Measurements from ENCODE around the gene ZNF343.
"Not testable (repeated sequence)": the region's sequence is repeated elsewhere in the genome, so short reads cannot be mapped to it uniquely, and the experiment has no call there.

Gene ZNF343

DNA sequence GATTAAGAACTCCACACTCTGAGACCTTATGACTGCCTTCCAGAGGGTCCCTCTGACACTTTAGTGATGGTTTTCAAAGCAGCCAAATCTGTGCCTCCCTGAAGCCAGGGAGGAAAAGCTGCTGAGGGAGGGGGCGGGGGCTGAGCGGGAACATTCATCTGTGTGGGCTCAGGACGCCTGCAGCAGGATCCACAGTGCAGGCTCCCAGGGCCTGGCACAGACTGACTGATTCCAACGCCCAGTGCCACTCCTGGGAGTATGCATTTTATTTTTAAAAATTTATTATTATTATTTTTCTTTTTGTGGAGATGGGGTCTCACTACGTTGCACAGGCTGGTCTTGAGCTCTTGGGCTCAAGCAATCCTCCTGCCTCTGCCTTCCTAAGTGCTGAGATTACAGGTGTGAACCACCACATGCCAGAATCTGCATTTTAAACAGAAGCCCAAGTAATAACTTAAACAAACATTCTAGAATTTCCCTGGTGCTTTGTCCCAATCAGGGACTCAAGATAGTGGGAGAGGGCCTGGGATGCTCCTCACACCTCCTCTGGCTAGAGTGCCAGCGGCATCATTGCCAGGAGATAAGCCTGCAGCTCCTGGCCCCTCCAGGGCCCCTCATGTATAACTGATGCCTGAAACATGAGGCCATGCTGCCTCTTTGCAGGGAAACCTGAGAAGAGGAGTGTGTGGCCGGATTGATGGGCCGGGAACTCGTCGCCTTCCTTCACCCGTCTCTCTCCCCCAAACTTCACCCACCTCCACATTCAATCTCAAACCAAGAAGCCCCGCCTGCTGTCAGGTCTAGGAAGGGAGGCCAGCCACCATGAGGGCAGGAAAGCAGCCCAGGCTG lies 27.2 kb upstream of the ZNF343 start:
- Histone ChIP-seq H3K27me3 (ENCODE audit: low read depth, low read length) (peaks cover 7% of the 10 kb centered on the region), H3K4me1 (ENCODE audit: control insufficient read depth in 1 of 2, insufficient read depth in 2 of 2, low read length in 2 of 2) (no peaks in the 10 kb centered on the region), H3K4me3 (ENCODE audit: low read depth in 1 of 2, low read length in 2 of 2) (no peak overlapping the region), H3K27ac (ENCODE audit: low read length) (no peak overlapping the region), H3K9me3 (ENCODE audit: control insufficient read depth in 1 of 2, low read length in 2 of 2) (no peaks in the 10 kb centered on the region), H3K36me3 (ENCODE audit: control insufficient read depth in 1 of 2, insufficient read depth in 2 of 2, low read length in 2 of 2) (no peaks in the 10 kb centered on the region)

DNA sequence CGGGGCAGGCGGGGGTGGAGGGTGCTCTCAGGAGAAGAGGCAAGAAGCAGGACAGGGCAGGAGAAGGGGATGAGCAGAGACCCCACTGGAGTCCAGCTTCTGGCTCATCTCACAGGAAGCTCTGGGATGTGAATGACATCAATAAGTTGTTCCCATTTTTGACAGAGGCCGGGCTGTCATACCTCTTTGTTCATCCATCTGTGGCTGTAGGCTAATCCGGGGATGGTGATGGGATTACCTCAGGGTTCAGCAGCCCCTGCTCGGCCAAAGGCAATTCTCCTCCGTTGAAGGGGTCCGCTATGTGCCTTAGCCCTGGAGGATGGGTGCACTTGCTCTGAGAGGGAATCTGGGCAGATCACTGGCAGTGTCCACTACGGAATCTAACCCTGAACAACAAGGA lies 24.4 kb upstream of the ZNF343 start:
- no peak overlapping the region for H3K4me3 ChIP-seq (ENCODE audit: low read depth in 1 of 2, low read length in 2 of 2)
- H3K27me3 ChIP-seq (ENCODE audit: low read depth, low read length): peaks cover 7% of the 10 kb centered on the region
- no peaks in the 10 kb centered on the region for H3K9me3 ChIP-seq (ENCODE audit: control insufficient read depth in 1 of 2, low read length in 2 of 2)
- no peak overlapping the region for H3K27ac ChIP-seq (ENCODE audit: low read length)
- H3K36me3 ChIP-seq (ENCODE audit: control insufficient read depth in 1 of 2, insufficient read depth in 2 of 2, low read length in 2 of 2): no peaks in the 10 kb centered on the region
- no peaks in the 10 kb centered on the region for H3K4me1 ChIP-seq (ENCODE audit: control insufficient read depth in 1 of 2, insufficient read depth in 2 of 2, low read length in 2 of 2)

DNA sequence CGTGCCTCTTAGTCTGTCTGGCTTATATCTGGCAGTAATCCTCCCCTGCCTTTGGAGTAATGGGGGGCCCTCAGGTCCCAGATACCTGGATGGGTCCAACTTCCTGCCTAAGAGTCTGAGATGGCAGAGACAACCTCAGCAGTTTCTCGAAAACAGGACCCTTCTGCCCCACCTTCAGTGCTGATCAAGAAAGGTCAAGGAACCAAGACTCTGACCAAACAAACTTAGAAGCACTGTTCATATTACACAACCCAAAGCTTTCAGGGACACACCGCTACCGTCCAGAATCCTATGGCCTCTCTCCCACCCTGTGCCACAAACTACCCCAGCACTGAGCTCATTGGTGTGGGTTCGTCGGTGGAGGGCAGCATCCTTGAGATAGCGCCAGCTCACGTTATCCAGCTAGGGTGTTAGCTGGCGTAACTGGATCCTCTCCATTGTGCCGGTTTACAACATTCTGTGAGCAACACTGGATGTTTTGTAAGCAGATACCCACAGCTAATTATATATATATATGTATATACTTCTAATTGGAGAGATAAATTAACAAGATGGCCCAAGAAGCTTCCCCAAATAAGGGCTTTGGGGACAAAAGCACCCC lies 20.1 kb upstream of the ZNF343 start:
- H3K36me3 ChIP-seq (ENCODE audit: control insufficient read depth in 1 of 2, insufficient read depth in 2 of 2, low read length in 2 of 2): no peaks in the 10 kb centered on the region

DNA sequence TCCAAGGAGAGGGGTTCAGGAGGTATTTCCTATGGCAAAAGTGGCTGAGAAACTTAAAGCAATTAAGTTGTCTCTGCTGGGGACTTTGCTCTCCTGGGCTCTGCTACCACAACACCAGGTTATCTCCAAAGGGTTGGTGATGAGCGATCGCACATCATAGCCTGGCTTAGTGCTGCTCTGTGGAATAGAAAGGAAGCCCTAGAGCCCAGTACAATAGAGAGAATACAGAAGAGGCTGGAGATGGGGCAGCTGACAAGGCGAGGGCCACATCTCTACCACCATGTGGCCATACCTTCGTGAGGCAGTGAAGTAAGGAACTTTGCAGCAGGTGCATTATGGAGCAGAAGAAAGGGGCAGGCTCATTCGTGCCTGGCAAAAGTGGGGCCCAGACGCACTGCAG lies 19.0 kb upstream of the ZNF343 start:
- Histone ChIP-seq H3K4me1 (ENCODE audit: control insufficient read depth in 1 of 2, insufficient read depth in 2 of 2, low read length in 2 of 2) (peaks cover 0 to 6% of the 10 kb centered on the region in 2 donors), H3K4me3 (ENCODE audit: low read depth in 1 of 2, low read length in 2 of 2) (no peak overlapping the region), H3K27ac (ENCODE audit: low read length) (no peak overlapping the region), H3K9me3 (ENCODE audit: control insufficient read depth in 1 of 2, low read length in 2 of 2) (no peaks in the 10 kb centered on the region), H3K27me3 (ENCODE audit: low read depth, low read length) (no peaks in the 10 kb centered on the region), H3K36me3 (ENCODE audit: control insufficient read depth in 1 of 2, insufficient read depth in 2 of 2, low read length in 2 of 2) (no peaks in the 10 kb centered on the region)

More for the DNA sequence above, 20.1 kb upstream of the ZNF343 start:
- H3K27ac ChIP-seq (ENCODE audit: low read length): no peak overlapping the region
- no peaks in the 10 kb centered on the region for H3K9me3 ChIP-seq (ENCODE audit: control insufficient read depth in 1 of 2, low read length in 2 of 2)
- H3K27me3 ChIP-seq (ENCODE audit: low read depth, low read length): no peaks in the 10 kb centered on the region
- no peak overlapping the region for H3K4me3 ChIP-seq (ENCODE audit: low read depth in 1 of 2, low read length in 2 of 2)
- peaks cover 0 to 6% of the 10 kb centered on the region in 2 donors for H3K4me1 ChIP-seq (ENCODE audit: control insufficient read depth in 1 of 2, insufficient read depth in 2 of 2, low read length in 2 of 2)

DNA sequence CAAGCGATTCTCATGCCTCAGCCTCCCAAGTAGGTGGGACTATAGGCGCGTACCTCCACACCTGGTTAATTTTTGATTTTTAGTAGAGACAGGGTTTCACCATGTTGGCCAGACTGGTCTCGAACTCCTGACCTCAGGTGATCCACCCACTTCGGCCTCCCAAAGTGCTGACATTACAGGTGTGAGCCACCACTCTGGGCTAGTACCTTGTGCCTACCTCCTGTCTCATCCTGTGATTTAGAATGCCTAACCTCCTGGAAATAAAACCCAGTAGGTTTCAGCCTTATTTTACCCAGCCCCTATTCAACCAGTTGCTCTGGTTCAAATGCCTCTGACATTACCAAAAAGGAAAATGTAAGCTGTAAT lies 17.5 kb upstream of the ZNF343 start:
- H3K36me3 ChIP-seq (ENCODE audit: control insufficient read depth in 1 of 2, insufficient read depth in 2 of 2, low read length in 2 of 2); H3K9me3 ChIP-seq (ENCODE audit: control insufficient read depth in 1 of 2, low read length in 2 of 2); H3K27ac ChIP-seq (ENCODE audit: low read length); H3K4me3 ChIP-seq (ENCODE audit: low read depth in 1 of 2, low read length in 2 of 2); H3K4me1 ChIP-seq (ENCODE audit: control insufficient read depth in 1 of 2, insufficient read depth in 2 of 2, low read length in 2 of 2); H3K27me3 ChIP-seq (ENCODE audit: low read depth, low read length): not testable (repeated sequence)

DNA sequence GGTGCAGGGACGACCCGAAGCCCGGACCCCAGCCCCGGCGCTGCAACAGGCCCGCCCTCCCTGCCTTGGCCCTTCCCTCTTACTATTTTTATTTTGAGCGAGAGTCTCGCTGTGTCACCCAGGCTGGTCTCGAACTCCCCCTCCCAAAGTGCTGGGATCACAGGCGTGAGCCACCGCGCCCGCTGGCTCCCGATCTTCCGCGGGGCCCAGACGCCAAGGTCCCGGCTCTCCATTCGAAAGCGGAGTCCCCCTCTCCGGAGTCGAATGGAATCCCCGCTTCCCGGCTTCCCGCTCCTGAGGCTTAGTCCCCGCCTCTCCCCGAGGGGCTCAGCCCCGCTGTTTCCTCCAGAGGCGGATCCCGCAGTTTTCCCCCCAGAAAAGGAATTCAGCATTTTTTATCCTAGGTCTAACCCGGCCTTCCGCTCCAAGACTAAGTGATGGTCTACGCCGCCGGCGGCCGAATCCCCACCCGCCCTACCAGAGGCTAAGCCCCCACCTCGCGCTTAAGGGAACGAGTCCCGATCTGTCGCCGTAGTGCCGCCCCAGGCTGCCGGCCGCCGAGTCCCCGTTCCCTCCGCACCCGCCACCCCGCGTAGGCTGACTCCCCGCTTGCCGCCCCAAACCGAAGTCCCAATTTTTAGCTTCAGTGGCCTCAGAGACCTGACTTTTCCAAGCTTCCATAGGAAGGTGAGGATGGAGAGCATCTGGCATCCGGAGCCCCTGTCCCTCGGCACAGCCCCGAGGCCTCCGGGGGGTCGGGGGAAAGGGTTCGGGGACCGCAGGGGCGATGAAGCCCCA lies 16.2 kb upstream of the ZNF343 start:
- H3K36me3 ChIP-seq (ENCODE audit: control insufficient read depth in 1 of 2, insufficient read depth in 2 of 2, low read length in 2 of 2): no peaks in the 10 kb centered on the region
- no peaks in the 10 kb centered on the region for H3K27me3 ChIP-seq (ENCODE audit: low read depth, low read length)
- H3K4me1 ChIP-seq (ENCODE audit: control insufficient read depth in 1 of 2, insufficient read depth in 2 of 2, low read length in 2 of 2): peaks cover 0 to 6% of the 10 kb centered on the region in 2 donors
- no peaks in the 10 kb centered on the region for H3K9me3 ChIP-seq (ENCODE audit: control insufficient read depth in 1 of 2, low read length in 2 of 2)
- peak overlapping the region; percentile 92 for H3K27ac ChIP-seq (ENCODE audit: low read length)
- peak overlapping the region; percentile 72 to 79 for H3K4me3 ChIP-seq (ENCODE audit: low read depth in 1 of 2, low read length in 2 of 2)

DNA sequence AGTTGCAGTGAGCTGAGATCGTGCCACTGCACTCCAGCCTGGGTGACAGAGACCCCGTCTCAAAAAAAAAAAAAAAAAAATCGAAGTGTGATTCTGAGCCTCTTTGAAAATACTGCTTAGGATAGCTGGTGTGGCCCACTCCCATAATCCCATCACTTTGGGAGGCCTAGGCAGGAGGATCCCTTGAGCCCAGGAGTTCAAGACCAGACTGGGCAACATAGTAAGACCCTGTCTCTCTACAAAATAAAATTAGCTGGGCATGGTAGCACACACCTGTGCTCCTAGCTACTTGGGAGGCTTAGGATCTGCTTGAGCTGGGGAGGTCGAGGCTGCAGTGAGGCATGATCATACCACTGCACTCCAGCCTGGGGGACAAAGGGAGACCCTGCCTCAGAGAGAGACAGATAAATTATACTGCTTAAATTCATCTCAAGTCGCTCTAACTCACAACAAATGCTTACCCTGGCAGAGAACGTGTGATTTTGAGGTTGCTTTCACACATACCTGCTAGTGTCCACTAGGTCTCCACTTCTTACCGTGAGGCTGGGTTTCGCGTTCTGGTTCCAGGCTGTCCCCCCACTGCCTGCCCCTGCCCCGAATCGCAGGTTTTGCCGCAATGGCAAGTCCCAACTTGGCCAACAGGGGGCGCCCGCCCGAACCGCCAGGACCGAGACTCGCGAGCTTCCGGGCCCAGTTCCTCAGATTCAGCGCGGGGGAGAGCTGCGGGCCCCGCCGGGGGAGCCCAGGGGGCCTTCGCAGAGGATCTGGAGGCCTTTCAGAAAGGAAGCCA lies 15.4 kb upstream of the ZNF343 start:
- Histone ChIP-seq H3K27me3 (ENCODE audit: low read depth, low read length) (no peaks in the 10 kb centered on the region), H3K9me3 (ENCODE audit: control insufficient read depth in 1 of 2, low read length in 2 of 2) (no peaks in the 10 kb centered on the region), H3K4me1 (ENCODE audit: control insufficient read depth in 1 of 2, insufficient read depth in 2 of 2, low read length in 2 of 2) (peaks cover 0 to 6% of the 10 kb centered on the region in 2 donors), H3K4me3 (ENCODE audit: low read depth in 1 of 2, low read length in 2 of 2) (peak overlapping the region; percentile 72 to 79), H3K36me3 (ENCODE audit: control insufficient read depth in 1 of 2, insufficient read depth in 2 of 2, low read length in 2 of 2) (no peaks in the 10 kb centered on the region), H3K27ac (ENCODE audit: low read length) (peak overlapping the region; percentile 92)

DNA sequence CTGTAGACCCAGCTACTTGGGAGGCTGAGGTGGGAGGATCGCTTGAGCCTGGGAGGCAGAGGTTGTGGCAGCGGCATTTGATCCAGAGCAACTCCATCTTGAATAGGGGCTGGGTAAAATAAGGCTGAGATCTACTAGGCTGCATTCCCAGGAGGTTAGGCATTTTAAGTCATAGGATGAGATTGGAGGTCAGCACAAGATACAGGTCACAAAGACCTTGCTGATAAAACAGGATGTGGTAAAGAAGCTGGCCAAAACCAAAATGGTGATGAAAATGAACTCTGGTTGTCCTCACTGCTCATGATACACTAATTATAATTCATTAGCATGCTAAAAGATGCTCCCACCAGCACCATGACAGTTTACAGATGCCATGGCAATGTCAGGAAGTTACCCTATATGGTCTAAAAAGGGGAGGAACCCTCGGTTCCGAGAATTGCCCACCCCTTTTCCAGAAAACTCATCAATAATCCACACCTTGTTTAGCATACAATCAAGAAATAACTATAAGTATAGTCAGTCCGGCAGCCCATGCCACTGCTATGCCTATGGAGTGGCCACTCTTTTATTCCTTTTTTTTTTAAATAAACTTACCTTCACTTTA lies 14.2 kb upstream of the ZNF343 start:
- H3K36me3 ChIP-seq (ENCODE audit: control insufficient read depth in 1 of 2, insufficient read depth in 2 of 2, low read length in 2 of 2); H3K27ac ChIP-seq (ENCODE audit: low read length); H3K9me3 ChIP-seq (ENCODE audit: control insufficient read depth in 1 of 2, low read length in 2 of 2); H3K27me3 ChIP-seq (ENCODE audit: low read depth, low read length); H3K4me1 ChIP-seq (ENCODE audit: control insufficient read depth in 1 of 2, insufficient read depth in 2 of 2, low read length in 2 of 2); H3K4me3 ChIP-seq (ENCODE audit: low read depth in 1 of 2, low read length in 2 of 2): not testable (repeated sequence)

DNA sequence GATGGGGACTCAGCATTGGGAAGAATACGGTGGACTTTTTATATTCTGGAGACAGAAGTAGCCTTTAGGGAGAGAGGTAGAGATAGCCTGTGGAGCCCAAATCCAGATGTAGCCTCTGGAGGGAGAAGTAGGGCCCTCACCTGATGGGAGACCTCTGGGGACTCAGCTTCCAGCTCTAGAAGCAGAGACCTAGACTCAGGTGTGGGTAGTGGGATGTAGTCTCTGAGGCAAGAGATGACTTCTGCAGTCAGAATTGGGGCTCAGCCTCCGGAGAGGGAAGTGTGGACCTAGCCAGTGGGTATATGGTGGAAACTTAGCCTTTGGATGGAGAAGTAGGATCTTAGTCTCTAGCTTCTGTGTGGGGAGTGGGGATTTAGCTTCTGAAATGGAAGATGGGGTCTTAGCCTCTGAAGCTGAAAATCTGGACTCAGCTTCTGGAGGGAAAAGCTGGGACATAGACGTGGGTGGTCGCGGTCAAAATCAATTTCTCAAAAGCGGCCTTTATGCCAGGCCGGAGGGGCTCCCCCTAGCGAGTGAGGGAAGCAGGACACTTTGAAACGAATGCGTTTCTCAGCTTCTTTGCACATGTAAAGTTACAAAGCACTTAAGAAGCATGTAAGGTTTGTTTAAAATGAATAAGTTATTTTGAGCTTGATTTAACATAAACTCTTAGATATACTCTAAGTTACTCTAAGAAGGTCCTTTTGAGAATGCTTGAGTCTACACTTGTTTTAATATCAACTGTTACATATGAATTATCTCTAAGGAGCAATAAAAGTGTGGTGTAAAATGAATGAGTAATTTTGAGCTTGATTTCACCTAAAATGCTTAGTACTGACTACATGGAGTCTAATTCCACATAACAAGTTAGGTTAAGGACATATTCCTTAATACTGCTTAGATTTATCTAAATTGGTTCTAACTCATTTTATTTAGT lies 12.9 kb upstream of the ZNF343 start:
- Histone ChIP-seq H3K4me1 (ENCODE audit: control insufficient read depth in 1 of 2, insufficient read depth in 2 of 2, low read length in 2 of 2) (peaks cover 0 to 6% of the 10 kb centered on the region in 2 donors), H3K27me3 (ENCODE audit: low read depth, low read length) (no peaks in the 10 kb centered on the region)

DNA sequence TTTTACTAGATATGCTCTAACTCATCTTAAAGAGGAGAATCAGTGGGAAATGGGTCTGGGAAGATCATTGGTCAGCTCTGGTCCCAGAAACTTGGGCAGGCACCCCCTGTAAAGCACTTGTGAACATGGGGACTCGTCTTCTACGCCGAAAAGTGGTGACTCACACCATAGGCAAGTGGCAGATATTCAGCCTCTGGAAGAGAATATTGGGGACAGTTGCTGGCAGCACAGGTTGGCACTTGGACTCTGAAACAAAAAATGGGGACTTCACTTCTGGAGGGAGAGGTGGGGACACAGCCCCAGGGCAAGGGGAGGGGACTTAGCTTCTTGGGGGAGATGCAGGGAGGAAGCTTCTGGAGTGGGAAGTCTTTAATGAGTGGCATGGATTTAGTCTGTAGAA lies 11.9 kb upstream of the ZNF343 start:
- Histone ChIP-seq H3K27ac (ENCODE audit: low read length) (no peak overlapping the region), H3K4me3 (ENCODE audit: low read depth in 1 of 2, low read length in 2 of 2) (no peak overlapping the region), H3K27me3 (ENCODE audit: low read depth, low read length) (no peaks in the 10 kb centered on the region), H3K36me3 (ENCODE audit: control insufficient read depth in 1 of 2, insufficient read depth in 2 of 2, low read length in 2 of 2) (no peaks in the 10 kb centered on the region), H3K9me3 (ENCODE audit: control insufficient read depth in 1 of 2, low read length in 2 of 2) (no peaks in the 10 kb centered on the region), H3K4me1 (ENCODE audit: control insufficient read depth in 1 of 2, insufficient read depth in 2 of 2, low read length in 2 of 2) (peaks cover 0 to 6% of the 10 kb centered on the region in 2 donors)

More for the DNA sequence above, 12.9 kb upstream of the ZNF343 start:
- Histone ChIP-seq H3K4me3 (ENCODE audit: low read depth in 1 of 2, low read length in 2 of 2) (no peak overlapping the region), H3K36me3 (ENCODE audit: control insufficient read depth in 1 of 2, insufficient read depth in 2 of 2, low read length in 2 of 2) (no peaks in the 10 kb centered on the region), H3K9me3 (ENCODE audit: control insufficient read depth in 1 of 2, low read length in 2 of 2) (no peaks in the 10 kb centered on the region), H3K27ac (ENCODE audit: low read length) (no peak overlapping the region)

All from muscle layer of duodenum (tissue), 2 donors.